CD4-positive, alpha-beta T cell treated with Interferon gamma for 1 hour (primary cell): ENCODE measurements around the gene DPEP2NB.
"Not testable (repeated sequence)": the region's sequence is repeated elsewhere in the genome, so short reads cannot be mapped to it uniquely, and the experiment has no call there.

Experiments
- DNase-seq: peaks from one replicate; pipeline ENCODE4 v3.0.0-alpha.2; 2020

Gene DPEP2NB

GRCh38 chr16:68009872-68010271, 5.8 kb downstream of the DPEP2NB start:
- DNase-seq: not testable (repeated sequence)

- no peak for DNase-seq
Observed at GRCh38 chr16:68009157-68009735, 6.5 kb downstream of the DPEP2NB start.

GRCh38 chr16:68005786-68006286, 9.9 kb downstream of the DPEP2NB start:
- peak; percentile 76 for DNase-seq

GRCh38 chr16:68005211-68005610, 10.5 kb downstream of the DPEP2NB start:
- no peak for DNase-seq

GRCh38 chr16:68003031-68003430, 12.7 kb downstream of the DPEP2NB start:
- no peak for DNase-seq

- no peak for DNase-seq
Observed at GRCh38 chr16:68000450-68000849, 15.3 kb downstream of the DPEP2NB start.

- no peak for DNase-seq
Observed at GRCh38 chr16:67999985-68000384, 15.7 kb downstream of the DPEP2NB start.

GRCh38 chr16:67998779-67999688, 16.7 kb downstream of the DPEP2NB start, which contains the start of gene DPEP2:
Gene DPEP2 (minus strand): TSS chr16:67999484. CDS start chr16:67993212, 6,272 bp downstream.
- DNase-seq: peak; percentile 70

GRCh38 chr16:67998231-67998778, 17.4 kb downstream of the DPEP2NB start:
- DNase-seq: not testable (repeated sequence)

GRCh38 chr16:67996666-67997065, 19.0 kb downstream of the DPEP2NB start:
- DNase-seq: no peak

GRCh38 chr16:67995423-67995822, 20.3 kb downstream of the DPEP2NB start:
- DNase-seq: peak; percentile 71

- DNase-seq: not testable (repeated sequence)
Observed at GRCh38 chr16:67994040-67994408, 21.7 kb downstream of the DPEP2NB start.

GRCh38 chr16:67993207-67994039, 22.3 kb downstream of the DPEP2NB start:
- DNase-seq: peak; percentile 85

- DNase-seq: no peak
Observed at GRCh38 chr16:67992661-67993206, 23.0 kb downstream of the DPEP2NB start.

GRCh38 chr16:67990018-67990386, 25.7 kb downstream of the DPEP2NB start:
- DNase-seq: no peak

- DNase-seq: no peak
Observed at GRCh38 chr16:67989322-67990017, 26.2 kb downstream of the DPEP2NB start.

GRCh38 chr16:67988675-67989074, 27.0 kb downstream of the DPEP2NB start:
- no peak for DNase-seq

GRCh38 chr16:67987460-67988160, 28.1 kb downstream of the DPEP2NB start:
- no peak for DNase-seq

- DNase-seq: no peak
Observed at GRCh38 chr16:67986949-67987348, 28.8 kb downstream of the DPEP2NB start.

GRCh38 chr16:67982011-67982696, 33.6 kb downstream of the DPEP2NB start:
- no peak for DNase-seq
